Lower leg skin (tissue), 3 donors: ENCODE data around the gene TPSD1.

Experiments used
- POLR2A ChIP-seq, 2 donors: fragments of 450-650 bp; IDR thresholded peaks; one replicate each; pipeline ENCODE4 v1.6.1; 2016 to 2017; ENCODE audit warnings: antibody characterized with exemption in 2 of 2, mild to moderate bottlenecking in 1 of 2, moderate library complexity in 1 of 2
- TF ChIP-seq, protein P1 (sequence below), 3 donors: fragments of 450-650 bp; IDR thresholded peaks; one replicate each; pipeline ENCODE4 v1.5.1; 2016; ENCODE audit warnings: antibody characterized with exemption in 3 of 3, mild to moderate bottlenecking in 3 of 3, moderate library complexity in 2 of 3

DNA sequence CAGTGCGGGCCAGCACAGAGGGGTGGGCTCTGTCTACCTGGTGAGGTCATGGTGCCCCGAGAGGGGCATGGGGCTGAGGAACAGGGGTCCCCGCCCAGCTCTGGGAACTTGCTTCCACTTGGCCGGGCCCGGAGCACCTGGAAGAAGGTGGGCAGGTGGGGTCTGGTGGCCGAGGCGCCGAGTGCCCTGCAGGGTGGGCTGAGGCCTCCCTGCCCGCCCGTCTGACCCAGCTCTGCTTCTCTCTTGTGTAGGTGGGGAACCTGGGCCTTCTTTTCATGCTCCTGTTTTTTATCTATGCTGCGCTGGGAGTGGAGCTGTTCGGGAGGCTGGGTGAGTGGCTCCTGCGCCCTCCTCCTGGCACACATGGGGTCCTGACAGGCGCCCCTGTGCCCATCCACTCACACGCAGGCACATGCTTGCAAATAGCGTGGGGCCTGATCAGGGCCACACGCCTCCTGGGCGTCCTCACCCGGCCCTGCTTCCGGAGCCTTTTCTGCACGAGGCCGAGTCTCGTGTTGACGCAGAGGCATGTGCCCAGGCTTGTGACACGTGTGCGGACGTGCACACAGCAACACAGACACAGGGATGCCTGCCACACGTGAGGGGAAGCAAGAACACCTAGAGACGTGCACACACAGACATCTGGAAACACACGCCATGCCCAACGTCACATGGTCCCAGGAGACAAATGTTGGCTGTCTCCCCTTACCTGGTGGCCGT lies 39.0 kb upstream of the TPSD1 start:
- TF ChIP-seq, protein P1, sequence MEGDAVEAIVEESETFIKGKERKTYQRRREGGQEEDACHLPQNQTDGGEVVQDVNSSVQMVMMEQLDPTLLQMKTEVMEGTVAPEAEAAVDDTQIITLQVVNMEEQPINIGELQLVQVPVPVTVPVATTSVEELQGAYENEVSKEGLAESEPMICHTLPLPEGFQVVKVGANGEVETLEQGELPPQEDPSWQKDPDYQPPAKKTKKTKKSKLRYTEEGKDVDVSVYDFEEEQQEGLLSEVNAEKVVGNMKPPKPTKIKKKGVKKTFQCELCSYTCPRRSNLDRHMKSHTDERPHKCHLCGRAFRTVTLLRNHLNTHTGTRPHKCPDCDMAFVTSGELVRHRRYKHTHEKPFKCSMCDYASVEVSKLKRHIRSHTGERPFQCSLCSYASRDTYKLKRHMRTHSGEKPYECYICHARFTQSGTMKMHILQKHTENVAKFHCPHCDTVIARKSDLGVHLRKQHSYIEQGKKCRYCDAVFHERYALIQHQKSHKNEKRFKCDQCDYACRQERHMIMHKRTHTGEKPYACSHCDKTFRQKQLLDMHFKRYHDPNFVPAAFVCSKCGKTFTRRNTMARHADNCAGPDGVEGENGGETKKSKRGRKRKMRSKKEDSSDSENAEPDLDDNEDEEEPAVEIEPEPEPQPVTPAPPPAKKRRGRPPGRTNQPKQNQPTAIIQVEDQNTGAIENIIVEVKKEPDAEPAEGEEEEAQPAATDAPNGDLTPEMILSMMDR (IDR thresholded peaks at IDR 0.05): no peak
- TF ChIP-seq POLR2A (IDR thresholded peaks at IDR 0.05): no peak
